H1 (cell line): Measurements from ENCODE around the gene SIGLEC6. TPM values are rescaled to one million over a fixed set of nuclear protein-coding genes. Genes with fewer than 3 reads are reported as not detected.

Source experiments
- CTCF ChIA-PET: fragments of 300-600 bp; sonication (Branson Sonifier 250); formaldehyde crosslinking; loops from one replicate; lab custom pipeline; 2021; ENCODE audit not compliant: partially characterized antibody; lab: Charles Lee
- POLR2A ChIA-PET: fragments of 300-600 bp; sonication (Branson Sonifier 250); formaldehyde crosslinking; loops from one replicate; lab custom pipeline; 2021; ENCODE audit warnings: inconsistent platforms; ENCODE audit not compliant: partially characterized antibody; lab: Charles Lee
- DNase-seq, 2 experiments: peaks; one replicate each; pipeline versions ENCODE4 v3.0.0 to v3.0.0-alpha.2; 2010 to 2022; ENCODE audit warnings: low spot score in 2 of 2, low read depth in 1 of 2, mixed read lengths in 1 of 2
- FAIRE-seq: peaks from 2 replicates; lab custom pipeline; 2011; peaks lifted over from hg19 to GRCh38; lab: Jason Lieb, UNC
- H2AFZ ChIP-seq: 2 replicates; pipeline ENCODE4 v1.8.1; 2012; ENCODE audit warnings: low read length, inconsistent platforms
- H2AK5ac ChIP-seq: 2 replicates; pipeline ENCODE4 v1.6.1; 2013; ENCODE audit warnings: low read depth, low read length
- H2BK120ac ChIP-seq: replicated peaks from 2 replicates; pipeline ENCODE3; 2013; ENCODE audit warnings: low read depth, low read length, inconsistent platforms
- H2BK12ac ChIP-seq: 2 replicates; pipeline ENCODE4 v1.6.1; 2013; ENCODE audit warnings: low read depth, low read length
- H2BK15ac ChIP-seq: 2 replicates; pipeline ENCODE4 v1.6.1; 2013; ENCODE audit warnings: low read length
- H2BK20ac ChIP-seq: 2 replicates; pipeline ENCODE4 v1.6.1; 2013; ENCODE audit warnings: low read length
- H2BK5ac ChIP-seq: 2 replicates; pipeline ENCODE4 v1.6.1; 2013; ENCODE audit warnings: low read depth, low read length
- H3K14ac ChIP-seq: 2 replicates; pipeline ENCODE4 v1.6.1; 2013; ENCODE audit warnings: inconsistent platforms; ENCODE audit not compliant: insufficient read length
- H3K18ac ChIP-seq: 2 replicates; pipeline ENCODE4 v1.6.1; 2013; ENCODE audit warnings: low read length; ENCODE audit errors: extremely low read depth
- H3K23ac ChIP-seq: 2 replicates; pipeline ENCODE4 v1.6.1; 2013; ENCODE audit warnings: inconsistent platforms; ENCODE audit not compliant: insufficient read length
- H3K23me2 ChIP-seq: 2 replicates; pipeline ENCODE4 v1.6.1; 2013; ENCODE audit warnings: low read depth, low read length
- H3K27ac ChIP-seq: 2 replicates; pipeline ENCODE4 v1.6.1; 2011; ENCODE audit warnings: low read depth, low read length, inconsistent platforms
- H3K27me3 ChIP-seq, 4 experiments: replicated peaks in 1 of 4; 1 replicate in 1 of 4; 2 replicates in 3 of 4; pipeline versions ENCODE4 v1.6.1 to v1.8.1; 2011 to 2013; ENCODE audit warnings: low read length in 3 of 4, mild to moderate bottlenecking in 3 of 4, inconsistent platforms in 2 of 4, mixed read lengths in 2 of 4, moderate library complexity in 1 of 4; ENCODE audit not compliant: control insufficient read depth in 3 of 4, insufficient read depth in 3 of 4; ENCODE audit errors: extremely low read depth in 1 of 4
- H3K36me3 ChIP-seq, 4 experiments: 2 replicates each; pipeline versions ENCODE4 v1.6.1 to v1.8.1; 2011 to 2013; ENCODE audit warnings: mild to moderate bottlenecking in 4 of 4, low read length in 3 of 4, moderate library complexity in 2 of 4, control low read depth in 1 of 4, inconsistent platforms in 1 of 4; ENCODE audit not compliant: insufficient read depth in 4 of 4, control insufficient read depth in 2 of 4
- H3K4ac ChIP-seq: replicated peaks from 2 replicates; pipeline ENCODE3; 2013; ENCODE audit warnings: low read length, low read depth, mixed read lengths, inconsistent platforms; ENCODE audit not compliant: insufficient read length
- H3K4me1 ChIP-seq, 4 experiments: replicated peaks in 1 of 4; 1 replicate in 1 of 4; 2 replicates in 3 of 4; pipeline versions ENCODE4 v1.6.1 to v1.8.1; 2011 to 2013; ENCODE audit warnings: low read length in 3 of 4, inconsistent platforms in 2 of 4, mixed read lengths in 1 of 4; ENCODE audit not compliant: insufficient read depth in 4 of 4, control insufficient read depth in 3 of 4
- H3K4me2 ChIP-seq, 2 experiments: 2 replicates each; pipeline versions ENCODE4 v1.6.1 to v1.8.1; 2011 to 2013; ENCODE audit warnings: low read depth in 2 of 2, low read length in 2 of 2, control low read depth in 1 of 2, inconsistent platforms in 1 of 2, mild to moderate bottlenecking in 1 of 2; ENCODE audit not compliant: insufficient read depth in 1 of 2
- H3K4me3 ChIP-seq, 4 experiments: fragments of 200-600, 300-600 bp in 1 of 4; sonication (generic), shearing (Covaris generic), sonication (Bioruptor Twin) in 1 of 4; 2 replicates each; pipeline versions ENCODE4 v1.5.1 to v1.8.1; 2011 to 2016; ENCODE audit warnings: low read length in 4 of 4, low read depth in 3 of 4, control low read depth in 2 of 4, inconsistent platforms in 2 of 4, mild to moderate bottlenecking in 2 of 4, mixed read lengths in 1 of 4, moderate library complexity in 1 of 4; ENCODE audit not compliant: insufficient read depth in 2 of 4; ENCODE audit errors: extremely low read depth in 1 of 4
- H3K56ac ChIP-seq: replicated peaks from 2 replicates; pipeline ENCODE3; 2013; ENCODE audit warnings: low read depth, mild to moderate bottlenecking, mixed read lengths, low read length, inconsistent platforms; ENCODE audit not compliant: insufficient read length
- H3K79me1 ChIP-seq: 2 replicates; pipeline ENCODE4 v1.6.1; 2013; ENCODE audit warnings: low read depth, low read length, control low read depth
- H3K79me2 ChIP-seq, 2 experiments: 2 replicates each; pipeline versions ENCODE4 v1.6.1 to v1.8.1; 2012 to 2013; ENCODE audit warnings: low read length in 2 of 2, mild to moderate bottlenecking in 2 of 2, inconsistent platforms in 1 of 2; ENCODE audit not compliant: insufficient read depth in 2 of 2, control insufficient read depth in 1 of 2
- H3K9ac ChIP-seq, 4 experiments: replicated peaks in 1 of 4; 1 replicate in 1 of 4; 2 replicates in 3 of 4; pipeline versions ENCODE4 v1.6.1 to v1.8.1; 2011 to 2013; ENCODE audit warnings: low read depth in 3 of 4, low read length in 3 of 4, control low read depth in 2 of 4, mild to moderate bottlenecking in 2 of 4, moderate library complexity in 2 of 4, inconsistent platforms in 1 of 4; ENCODE audit errors: extremely low read depth in 1 of 4
- H3K9me3 ChIP-seq, 2 experiments: 2 replicates each; pipeline versions ENCODE4 v1.6.1 to v1.8.1; 2012 to 2013; ENCODE audit warnings: mild to moderate bottlenecking in 2 of 2, moderate library complexity in 2 of 2, control low read depth in 1 of 2, inconsistent platforms in 1 of 2, low read depth in 1 of 2, low read length in 1 of 2, mixed read lengths in 1 of 2; ENCODE audit not compliant: insufficient read depth in 2 of 2
- H4K20me1 ChIP-seq, 2 experiments: replicated peaks in 1 of 2; 2 replicates each; pipeline versions ENCODE3 to v1.8.1; 2011 to 2013; ENCODE audit warnings: inconsistent platforms in 2 of 2, low read length in 2 of 2, mild to moderate bottlenecking in 1 of 2; ENCODE audit not compliant: insufficient read depth in 2 of 2, control insufficient read depth in 1 of 2
- H4K5ac ChIP-seq: 2 replicates; pipeline ENCODE4 v1.6.1; 2013; ENCODE audit warnings: low read length, low read depth, mixed read lengths, inconsistent platforms; ENCODE audit not compliant: insufficient read length
- H4K8ac ChIP-seq: 2 replicates; pipeline ENCODE4 v1.8.0; 2013; ENCODE audit warnings: mild to moderate bottlenecking, moderate library complexity, low read length, inconsistent platforms; ENCODE audit not compliant: insufficient read depth; ENCODE audit errors: extremely low read depth
- H4K91ac ChIP-seq: replicated peaks from 2 replicates; pipeline ENCODE3; 2013; ENCODE audit warnings: low read length, mixed read lengths, inconsistent platforms; ENCODE audit not compliant: insufficient read length
- EP300 ChIP-seq, 2 experiments: IDR thresholded peaks; 1 replicate in 1 of 2; 2 replicates in 1 of 2; pipeline ENCODE4 v1.6.1; 2011 to 2012; ENCODE audit warnings: low read depth in 2 of 2, low read length in 2 of 2, mild to moderate bottlenecking in 2 of 2, borderline replicate concordance in 1 of 2, inconsistent platforms in 1 of 2, moderate library complexity in 1 of 2
- EZH2 ChIP-seq: fragments of 200-600 bp; sonication (generic); IDR thresholded peaks from 2 replicates; pipeline ENCODE4 v1.7.1; 2012; ENCODE audit warnings: low read depth, mild to moderate bottlenecking, moderate library complexity, low read length, inconsistent platforms; ENCODE audit not compliant: severe bottlenecking
- JUN ChIP-seq: IDR thresholded peaks from 2 replicates; pipeline ENCODE4 v1.6.1; 2011; ENCODE audit warnings: low read depth, mild to moderate bottlenecking, improper control_type of control experiment, low read length
- KDM1A ChIP-seq: fragments of 200-600, 300-600 bp; sonication (generic); IDR thresholded peaks from 2 replicates; pipeline ENCODE4 v1.7.1; 2016; ENCODE audit warnings: mild to moderate bottlenecking, low read length, borderline replicate concordance
- RBBP5 ChIP-seq: IDR thresholded peaks from 2 replicates; pipeline ENCODE4 v1.7.1; 2012; ENCODE audit warnings: low read depth, mild to moderate bottlenecking, inconsistent platforms, low read length, moderate library complexity, borderline replicate concordance
- RXRA ChIP-seq: IDR thresholded peaks from 2 replicates; pipeline ENCODE4 v1.6.1; 2011; ENCODE audit warnings: low read depth, mild to moderate bottlenecking, low read length, moderate library complexity; ENCODE audit not compliant: insufficient read depth
- SIN3A ChIP-seq, 2 experiments: IDR thresholded peaks in 1 of 2; conservative IDR thresholded peaks in 1 of 2; 2 replicates each; pipeline ENCODE4 v1.6.1; 2011 to 2012; ENCODE audit warnings: low read length in 2 of 2, improper control_type of control experiment in 1 of 2, low read depth in 1 of 2, mild to moderate bottlenecking in 1 of 2
- SRF ChIP-seq: IDR thresholded peaks from 2 replicates; pipeline ENCODE4 v1.6.1; 2011; ENCODE audit warnings: mild to moderate bottlenecking, low read depth, low read length, moderate library complexity
- SUZ12 ChIP-seq: fragments of 200-600 bp; sonication (generic); IDR thresholded peaks from 2 replicates; pipeline ENCODE4 v1.6.1; 2012; ENCODE audit warnings: mild to moderate bottlenecking, inconsistent platforms, low read length, moderate library complexity, mixed read lengths
- TCF12 ChIP-seq: IDR thresholded peaks from 2 replicates; pipeline ENCODE4 v1.6.1; 2011; ENCODE audit warnings: low read depth, mild to moderate bottlenecking, low read length
- WGBS, 2 experiments: shearing (Covaris generic) in 1 of 2; methylation state at CpG; one replicate each; pipeline versions ENCODE4 v1.1.6 to v1.1.7; 2013 to 2015; ENCODE audit warnings: low lambda C conversion rate in 2 of 2, mixed read lengths in 2 of 2, inconsistent platforms in 1 of 2, low coverage in 1 of 2, missing lambda C conversion rate in 1 of 2; ENCODE audit not compliant: insufficient replicate concordance in 2 of 2, insufficient coverage in 1 of 2, insufficient read length in 1 of 2; ENCODE audit errors: extremely low coverage in 1 of 2, missing lambda C conversion rate in 1 of 2; 5-methylcytosine and 5-hydroxymethylcytosine counted together
- polyA plus RNA-seq, 7 experiments: library from polyadenylated mRNA; depleted of rRNA in 3 of 7; stranded (reverse) in 5 of 7; unstranded in 2 of 7; fragments of >200 nt in 5 of 7; fragments of 200-250 nt in 2 of 7; gene quantifications; 1 replicate in 5 of 7; 2 replicates in 1 of 7; 4 replicates in 1 of 7; pipeline versions ENCODE4 v1.2.1 to v1.2.3, GENCODE V29; 2011 to 2013; ENCODE audit warnings: missing spikeins in 2 of 7, mixed read lengths in 2 of 7
- total RNA-seq: library from RNA; stranded (reverse); fragmentation: NEBNext Ultra II Directional; extraction: Animal tissue kit (Norgen Biotek cat#: 25700); gene quantifications from 2 replicates; pipeline ENCODE4 v1.2.1, GENCODE V29; 2021

SIGLEC6 gene
- total and polyA plus RNA-seq, 2 of the 8 experiments (the other 6 are each of a cell fraction or from before 2014, with no cell fraction given), result 0.05 TPM; not detected in 1

GRCh38 chr19:51490676-51491075 lies 40.8 kb downstream of the SIGLEC6 start:
- POLR2A ChIA-PET, result interaction anchor here (0.6 kb wide), 1 partner anchor 8 kb away, joined by 4 read pairs; no protein-coding TSS in a partner anchor
- no peak overlapping the region for H4K91ac ChIP-seq
- no peaks in the 10 kb centered on the region for H3K27me3 ChIP-seq
- no peak overlapping the region for H2BK120ac ChIP-seq
- H3K18ac ChIP-seq, result no peak overlapping the region
- no peaks in the 10 kb centered on the region for H3K4me1 ChIP-seq
- no peak overlapping the region for H2AK5ac ChIP-seq
- H4K5ac ChIP-seq, result no peak overlapping the region
- no peak overlapping the region for H3K56ac ChIP-seq
- peaks cover 48 to 61% of the 10 kb centered on the region in 2 experiments for H3K9me3 ChIP-seq
- no peak overlapping the region for H2BK20ac ChIP-seq
- CTCF ChIA-PET, result interaction anchor here (1.1 to 1.6 kb wide), 2 partner anchors 17 to 52 kb away, joined by 3 to 4 read pairs; no protein-coding TSS in a partner anchor
- no peak for TF ChIP-seq TCF12
- no peak for TF ChIP-seq EZH2
- TF ChIP-seq JUN, result no peak
- no peak for TF ChIP-seq EP300 (IDR thresholded peaks at IDR 0.05; ENCODE audit: borderline replicate concordance in 1 of 2, low read depth in 2 of 2, low read length in 2 of 2)
- no peak for TF ChIP-seq KDM1A
- TF ChIP-seq SUZ12, result no peak
- no peak for TF ChIP-seq RXRA
- TF ChIP-seq RBBP5, result no peak
- TF ChIP-seq SIN3A (conservative IDR thresholded peaks at IDR 0.05 in 1 of 2, IDR thresholded peaks at IDR 0.05 in 1 of 2; ENCODE audit: low read depth in 1 of 2, low read length in 2 of 2), result no peak
- no peak for TF ChIP-seq SRF
- H3K14ac ChIP-seq, result no peak overlapping the region
- no peak overlapping the region for H4K8ac ChIP-seq
- H4K20me1 ChIP-seq, result no peaks in the 10 kb centered on the region
- H3K23ac ChIP-seq, result no peak overlapping the region
- no peak overlapping the region for H2BK12ac ChIP-seq
- no peak for FAIRE-seq
- H3K79me2 ChIP-seq, result no peaks in the 10 kb centered on the region
- H3K9ac ChIP-seq, result no peak overlapping the region
- 88% methylated on average over 11 of the region's 14 CpGs; no CpG with 5 or more reads in 1 of the 2 experiments for WGBS, 2 experiments
- no peak overlapping the region for H3K4me3 ChIP-seq
- no peak overlapping the region for H2BK15ac ChIP-seq
- H3K4me2 ChIP-seq, result no peak overlapping the region
- no peak overlapping the region for H3K4ac ChIP-seq
- H3K79me1 ChIP-seq, result no peaks in the 10 kb centered on the region
- no peak overlapping the region for H3K27ac ChIP-seq
- H2AFZ ChIP-seq, result no peak overlapping the region
- H3K36me3 ChIP-seq, result no peaks in the 10 kb centered on the region
- H3K23me2 ChIP-seq, result peaks cover 5% of the 10 kb centered on the region; the same call in 1 of the 2 replicates
- no peak overlapping the region for H2BK5ac ChIP-seq
- DNase-seq, result no peak
